HepG2 (cell line): Measurements from ENCODE around the gene HNRNPUL1. TPM values are rescaled to one million over a fixed set of nuclear protein-coding genes. Genes with fewer than 3 reads are reported as not detected.

Experiments used
- ARNT ChIP-seq: fragments of 450-650 bp; IDR thresholded peaks from 2 replicates; pipeline ENCODE4 v1.6.1; 2017
- FOXP1 ChIP-seq, 2 experiments: fragments of 450-650 bp in 1 of 2; IDR thresholded peaks; 2 replicates each; pipeline ENCODE4 v1.6.1; 2017 to 2018; ENCODE audit warnings: antibody characterized with exemption in 1 of 2
- SP1 ChIP-seq, 2 experiments: fragments of 450-650 bp in 1 of 2; sonication (generic) in 1 of 2; formaldehyde crosslinking in 1 of 2; IDR thresholded peaks; 2 replicates each; pipeline versions ENCODE4 v1.4.0 to v1.6.1; 2016 to 2020; ENCODE audit warnings: missing genetic modification reagents in 1 of 2
- SRY ChIP-seq: sonication (generic); formaldehyde crosslinking; IDR thresholded peaks from 2 replicates; pipeline ENCODE4 v1.8.0; 2022; ENCODE audit warnings: mild to moderate bottlenecking, missing genetic modification reagents
- polyA plus RNA-seq, 8 experiments: library from polyadenylated mRNA; depleted of rRNA in 3 of 8; stranded (reverse) in 7 of 8; unstranded in 1 of 8; fragments of >200 nt; fragmentation: Illumina TruSeq in 4 of 8; extraction: Trizol in 4 of 8; gene quantifications; 2 replicates each; pipeline versions ENCODE4 v1.2.1 to v1.2.3, GENCODE V29; 2011 to 2016; ENCODE audit warnings: low read depth in 4 of 8, missing spikeins in 1 of 8, mixed read lengths in 1 of 8; ENCODE audit not compliant: insufficient read depth in 1 of 8
- total RNA-seq, 5 experiments: library from RNA; depleted of rRNA; stranded (reverse); fragments of >200 nt; fragmentation: Illumina TruSeq; extraction: Trizol; gene quantifications; 2 replicates each; pipeline ENCODE4 v1.2.3, GENCODE V29; 2016; ENCODE audit warnings: low read depth in 1 of 5
- TF ChIP-seq, protein P1 (sequence below): sonication (generic); formaldehyde crosslinking; IDR thresholded peaks from 2 replicates; pipeline ENCODE4 v1.5.0; 2020; ENCODE audit warnings: mild to moderate bottlenecking, missing genetic modification reagents, borderline replicate concordance
- TF ChIP-seq, protein P2 (sequence below): fragments of 450-650 bp; IDR thresholded peaks from 2 replicates; pipeline ENCODE4 v1.6.1; 2016
- TF ChIP-seq, protein P3 (sequence below): sonication (generic); formaldehyde crosslinking; IDR thresholded peaks from 2 replicates; pipeline ENCODE4 v1.5.0; 2020; ENCODE audit warnings: missing genetic modification reagents
- TF ChIP-seq, protein P4 (sequence below), 2 experiments: IDR thresholded peaks; 2 replicates each; pipeline ENCODE4 v1.6.1; 2011 to 2012; ENCODE audit warnings: low read length in 2 of 2, borderline replicate concordance in 1 of 2, low read depth in 1 of 2, mild to moderate bottlenecking in 1 of 2, moderate library complexity in 1 of 2
- TF ChIP-seq, protein P5 (sequence below): sonication (generic); formaldehyde crosslinking; IDR thresholded peaks from 2 replicates; pipeline ENCODE4 v1.4.0; 2020; ENCODE audit warnings: missing genetic modification reagents

Gene HNRNPUL1
- total and polyA plus RNA-seq, 2 of the 13 experiments (the other 11 are each of a cell fraction or from before 2014, with no cell fraction given): 30.9 to 81.7 TPM

DNA sequence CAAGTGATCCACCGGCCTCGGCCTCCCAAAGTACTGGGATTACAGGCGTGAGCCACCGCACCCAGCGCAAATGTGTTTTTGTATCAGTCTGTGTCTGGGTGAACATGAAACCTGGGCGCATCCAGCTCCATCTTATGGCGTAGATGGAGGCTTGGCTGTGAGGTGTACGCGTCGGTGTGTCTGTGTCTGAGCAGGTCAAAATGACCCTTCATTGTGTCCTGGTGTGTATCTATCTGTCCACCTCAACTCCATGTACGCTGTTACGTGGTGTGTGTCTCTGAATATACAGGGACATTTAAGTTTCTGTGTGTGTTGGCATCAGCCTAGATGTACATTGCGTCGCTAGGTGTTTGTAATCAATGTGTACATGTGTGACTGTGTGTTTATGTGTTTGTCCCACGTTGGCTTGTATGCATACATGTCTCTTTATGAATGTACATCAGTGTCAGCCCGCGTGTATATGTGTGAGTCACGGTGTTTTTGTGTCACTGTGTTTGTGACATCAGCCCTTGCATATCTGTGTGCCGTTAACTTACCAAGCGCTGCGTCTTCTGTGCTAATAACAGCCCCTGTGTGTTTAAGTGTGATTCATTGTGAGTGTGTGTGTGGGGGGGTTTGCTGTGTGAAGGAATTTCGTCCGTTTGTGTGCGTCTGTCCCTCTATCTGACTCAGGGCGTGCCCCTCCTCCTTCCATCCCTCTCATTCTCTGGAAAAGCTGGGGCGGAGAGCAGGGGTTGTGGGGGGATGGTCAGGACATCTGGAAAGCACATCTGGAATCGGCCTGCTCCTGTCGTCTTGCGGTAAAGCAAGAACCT lies 38.7 kb upstream of the HNRNPUL1 start (continued):
- TF ChIP-seq ARNT (no peak), SRY (CRISPR knock-in tag) (no peak), SP1 (IDR thresholded peaks at IDR 0.05) (no peak), SP1 (CRISPR knock-in tag; IDR thresholded peaks at IDR 0.05) (no peak), FOXP1 (IDR thresholded peaks at IDR 0.05) (0 out of 2 replicates have a peak, but pooled peaks have one; percentile 18), FOXP1 (CRISPR knock-in tag; IDR thresholded peaks at IDR 0.05) (no peak)
- TF ChIP-seq, protein P1, sequence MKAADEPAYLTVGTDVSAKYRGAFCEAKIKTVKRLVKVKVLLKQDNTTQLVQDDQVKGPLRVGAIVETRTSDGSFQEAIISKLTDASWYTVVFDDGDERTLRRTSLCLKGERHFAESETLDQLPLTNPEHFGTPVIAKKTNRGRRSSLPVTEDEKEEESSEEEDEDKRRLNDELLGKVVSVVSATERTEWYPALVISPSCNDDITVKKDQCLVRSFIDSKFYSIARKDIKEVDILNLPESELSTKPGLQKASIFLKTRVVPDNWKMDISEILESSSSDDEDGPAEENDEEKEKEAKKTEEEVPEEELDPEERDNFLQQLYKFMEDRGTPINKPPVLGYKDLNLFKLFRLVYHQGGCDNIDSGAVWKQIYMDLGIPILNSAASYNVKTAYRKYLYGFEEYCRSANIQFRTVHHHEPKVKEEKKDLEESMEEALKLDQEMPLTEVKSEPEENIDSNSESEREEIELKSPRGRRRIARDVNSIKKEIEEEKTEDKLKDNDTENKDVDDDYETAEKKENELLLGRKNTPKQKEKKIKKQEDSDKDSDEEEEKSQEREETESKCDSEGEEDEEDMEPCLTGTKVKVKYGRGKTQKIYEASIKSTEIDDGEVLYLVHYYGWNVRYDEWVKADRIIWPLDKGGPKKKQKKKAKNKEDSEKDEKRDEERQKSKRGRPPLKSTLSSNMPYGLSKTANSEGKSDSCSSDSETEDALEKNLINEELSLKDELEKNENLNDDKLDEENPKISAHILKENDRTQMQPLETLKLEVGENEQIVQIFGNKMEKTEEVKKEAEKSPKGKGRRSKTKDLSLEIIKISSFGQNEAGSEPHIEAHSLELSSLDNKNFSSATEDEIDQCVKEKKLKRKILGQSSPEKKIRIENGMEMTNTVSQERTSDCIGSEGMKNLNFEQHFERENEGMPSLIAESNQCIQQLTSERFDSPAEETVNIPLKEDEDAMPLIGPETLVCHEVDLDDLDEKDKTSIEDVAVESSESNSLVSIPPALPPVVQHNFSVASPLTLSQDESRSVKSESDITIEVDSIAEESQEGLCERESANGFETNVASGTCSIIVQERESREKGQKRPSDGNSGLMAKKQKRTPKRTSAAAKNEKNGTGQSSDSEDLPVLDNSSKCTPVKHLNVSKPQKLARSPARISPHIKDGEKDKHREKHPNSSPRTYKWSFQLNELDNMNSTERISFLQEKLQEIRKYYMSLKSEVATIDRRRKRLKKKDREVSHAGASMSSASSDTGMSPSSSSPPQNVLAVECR (CRISPR knock-in tag): no peak
- TF ChIP-seq, protein P2, sequence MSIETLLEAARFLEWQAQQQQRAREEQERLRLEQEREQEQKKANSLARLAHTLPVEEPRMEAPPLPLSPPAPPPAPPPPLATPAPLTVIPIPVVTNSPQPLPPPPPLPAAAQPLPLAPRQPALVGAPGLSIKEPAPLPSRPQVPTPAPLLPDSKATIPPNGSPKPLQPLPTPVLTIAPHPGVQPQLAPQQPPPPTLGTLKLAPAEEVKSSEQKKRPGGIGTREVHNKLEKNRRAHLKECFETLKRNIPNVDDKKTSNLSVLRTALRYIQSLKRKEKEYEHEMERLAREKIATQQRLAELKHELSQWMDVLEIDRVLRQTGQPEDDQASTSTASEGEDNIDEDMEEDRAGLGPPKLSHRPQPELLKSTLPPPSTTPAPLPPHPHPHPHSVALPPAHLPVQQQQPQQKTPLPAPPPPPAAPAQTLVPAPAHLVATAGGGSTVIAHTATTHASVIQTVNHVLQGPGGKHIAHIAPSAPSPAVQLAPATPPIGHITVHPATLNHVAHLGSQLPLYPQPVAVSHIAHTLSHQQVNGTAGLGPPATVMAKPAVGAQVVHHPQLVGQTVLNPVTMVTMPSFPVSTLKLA: peak; percentile 72
- TF ChIP-seq, protein P3, sequence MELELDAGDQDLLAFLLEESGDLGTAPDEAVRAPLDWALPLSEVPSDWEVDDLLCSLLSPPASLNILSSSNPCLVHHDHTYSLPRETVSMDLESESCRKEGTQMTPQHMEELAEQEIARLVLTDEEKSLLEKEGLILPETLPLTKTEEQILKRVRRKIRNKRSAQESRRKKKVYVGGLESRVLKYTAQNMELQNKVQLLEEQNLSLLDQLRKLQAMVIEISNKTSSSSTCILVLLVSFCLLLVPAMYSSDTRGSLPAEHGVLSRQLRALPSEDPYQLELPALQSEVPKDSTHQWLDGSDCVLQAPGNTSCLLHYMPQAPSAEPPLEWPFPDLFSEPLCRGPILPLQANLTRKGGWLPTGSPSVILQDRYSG (CRISPR knock-in tag): no peak
- TF ChIP-seq, protein P4, sequence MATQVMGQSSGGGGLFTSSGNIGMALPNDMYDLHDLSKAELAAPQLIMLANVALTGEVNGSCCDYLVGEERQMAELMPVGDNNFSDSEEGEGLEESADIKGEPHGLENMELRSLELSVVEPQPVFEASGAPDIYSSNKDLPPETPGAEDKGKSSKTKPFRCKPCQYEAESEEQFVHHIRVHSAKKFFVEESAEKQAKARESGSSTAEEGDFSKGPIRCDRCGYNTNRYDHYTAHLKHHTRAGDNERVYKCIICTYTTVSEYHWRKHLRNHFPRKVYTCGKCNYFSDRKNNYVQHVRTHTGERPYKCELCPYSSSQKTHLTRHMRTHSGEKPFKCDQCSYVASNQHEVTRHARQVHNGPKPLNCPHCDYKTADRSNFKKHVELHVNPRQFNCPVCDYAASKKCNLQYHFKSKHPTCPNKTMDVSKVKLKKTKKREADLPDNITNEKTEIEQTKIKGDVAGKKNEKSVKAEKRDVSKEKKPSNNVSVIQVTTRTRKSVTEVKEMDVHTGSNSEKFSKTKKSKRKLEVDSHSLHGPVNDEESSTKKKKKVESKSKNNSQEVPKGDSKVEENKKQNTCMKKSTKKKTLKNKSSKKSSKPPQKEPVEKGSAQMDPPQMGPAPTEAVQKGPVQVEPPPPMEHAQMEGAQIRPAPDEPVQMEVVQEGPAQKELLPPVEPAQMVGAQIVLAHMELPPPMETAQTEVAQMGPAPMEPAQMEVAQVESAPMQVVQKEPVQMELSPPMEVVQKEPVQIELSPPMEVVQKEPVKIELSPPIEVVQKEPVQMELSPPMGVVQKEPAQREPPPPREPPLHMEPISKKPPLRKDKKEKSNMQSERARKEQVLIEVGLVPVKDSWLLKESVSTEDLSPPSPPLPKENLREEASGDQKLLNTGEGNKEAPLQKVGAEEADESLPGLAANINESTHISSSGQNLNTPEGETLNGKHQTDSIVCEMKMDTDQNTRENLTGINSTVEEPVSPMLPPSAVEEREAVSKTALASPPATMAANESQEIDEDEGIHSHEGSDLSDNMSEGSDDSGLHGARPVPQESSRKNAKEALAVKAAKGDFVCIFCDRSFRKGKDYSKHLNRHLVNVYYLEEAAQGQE (IDR thresholded peaks at IDR 0.05; ENCODE audit: borderline replicate concordance in 1 of 2, low read depth in 1 of 2, low read length in 2 of 2): no peak
- TF ChIP-seq, protein P5, sequence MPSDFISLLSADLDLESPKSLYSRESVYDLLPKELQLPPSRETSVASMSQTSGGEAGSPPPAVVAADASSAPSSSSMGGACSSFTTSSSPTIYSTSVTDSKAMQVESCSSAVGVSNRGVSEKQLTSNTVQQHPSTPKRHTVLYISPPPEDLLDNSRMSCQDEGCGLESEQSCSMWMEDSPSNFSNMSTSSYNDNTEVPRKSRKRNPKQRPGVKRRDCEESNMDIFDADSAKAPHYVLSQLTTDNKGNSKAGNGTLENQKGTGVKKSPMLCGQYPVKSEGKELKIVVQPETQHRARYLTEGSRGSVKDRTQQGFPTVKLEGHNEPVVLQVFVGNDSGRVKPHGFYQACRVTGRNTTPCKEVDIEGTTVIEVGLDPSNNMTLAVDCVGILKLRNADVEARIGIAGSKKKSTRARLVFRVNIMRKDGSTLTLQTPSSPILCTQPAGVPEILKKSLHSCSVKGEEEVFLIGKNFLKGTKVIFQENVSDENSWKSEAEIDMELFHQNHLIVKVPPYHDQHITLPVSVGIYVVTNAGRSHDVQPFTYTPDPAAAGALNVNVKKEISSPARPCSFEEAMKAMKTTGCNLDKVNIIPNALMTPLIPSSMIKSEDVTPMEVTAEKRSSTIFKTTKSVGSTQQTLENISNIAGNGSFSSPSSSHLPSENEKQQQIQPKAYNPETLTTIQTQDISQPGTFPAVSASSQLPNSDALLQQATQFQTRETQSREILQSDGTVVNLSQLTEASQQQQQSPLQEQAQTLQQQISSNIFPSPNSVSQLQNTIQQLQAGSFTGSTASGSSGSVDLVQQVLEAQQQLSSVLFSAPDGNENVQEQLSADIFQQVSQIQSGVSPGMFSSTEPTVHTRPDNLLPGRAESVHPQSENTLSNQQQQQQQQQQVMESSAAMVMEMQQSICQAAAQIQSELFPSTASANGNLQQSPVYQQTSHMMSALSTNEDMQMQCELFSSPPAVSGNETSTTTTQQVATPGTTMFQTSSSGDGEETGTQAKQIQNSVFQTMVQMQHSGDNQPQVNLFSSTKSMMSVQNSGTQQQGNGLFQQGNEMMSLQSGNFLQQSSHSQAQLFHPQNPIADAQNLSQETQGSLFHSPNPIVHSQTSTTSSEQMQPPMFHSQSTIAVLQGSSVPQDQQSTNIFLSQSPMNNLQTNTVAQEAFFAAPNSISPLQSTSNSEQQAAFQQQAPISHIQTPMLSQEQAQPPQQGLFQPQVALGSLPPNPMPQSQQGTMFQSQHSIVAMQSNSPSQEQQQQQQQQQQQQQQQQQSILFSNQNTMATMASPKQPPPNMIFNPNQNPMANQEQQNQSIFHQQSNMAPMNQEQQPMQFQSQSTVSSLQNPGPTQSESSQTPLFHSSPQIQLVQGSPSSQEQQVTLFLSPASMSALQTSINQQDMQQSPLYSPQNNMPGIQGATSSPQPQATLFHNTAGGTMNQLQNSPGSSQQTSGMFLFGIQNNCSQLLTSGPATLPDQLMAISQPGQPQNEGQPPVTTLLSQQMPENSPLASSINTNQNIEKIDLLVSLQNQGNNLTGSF (CRISPR knock-in tag): no peak
